Large intestine (tissue), 3 donors: ENCODE measurements around the gene ATP5PB. TPM values are rescaled to one million over a fixed set of nuclear protein-coding genes. Genes with fewer than 3 reads are reported as not detected.

ENCODE experiments used
- DNase-seq, 2 donors: peaks; one replicate each; pipeline versions ENCODE4 v3.0.0 to v3.0.0-alpha.2; 2013
- H3K27ac ChIP-seq: one replicate; pipeline ENCODE4 v1.5.1; 2013; ENCODE audit warnings: low read length
- H3K27me3 ChIP-seq: 2 replicates; pipeline ENCODE4 v1.6.1; 2013; ENCODE audit warnings: low read length; ENCODE audit not compliant: control insufficient read depth, insufficient read depth
- H3K36me3 ChIP-seq: 2 replicates; pipeline ENCODE4 v1.6.1; 2013; ENCODE audit warnings: low read length; ENCODE audit not compliant: control insufficient read depth, insufficient read depth
- H3K4me1 ChIP-seq: one replicate; pipeline ENCODE4 v1.6.1; 2013; ENCODE audit warnings: low read length; ENCODE audit not compliant: control insufficient read depth, insufficient read depth
- H3K4me3 ChIP-seq: one replicate; pipeline ENCODE4 v1.5.1; 2013; ENCODE audit warnings: low read length
- H3K9me3 ChIP-seq: one replicate; pipeline ENCODE4 v1.6.1; 2013; ENCODE audit warnings: mild to moderate bottlenecking, low read depth, low read length, moderate library complexity; ENCODE audit not compliant: control insufficient read depth
- WGBS: methylation state at CpG from one replicate; pipeline ENCODE4 v1.1.5; 2013; ENCODE audit warnings: low lambda C conversion rate; ENCODE audit not compliant: insufficient coverage; 5-methylcytosine and 5-hydroxymethylcytosine counted together
- polyA plus RNA-seq: library from polyadenylated mRNA; unstranded; fragments of 120-200 nt; gene quantifications from one replicate; pipeline ENCODE4 v1.2.1, GENCODE V29; 2013

The ATP5PB gene
- polyA plus RNA-seq, 1 donor: 333 TPM

- Histone ChIP-seq H3K27ac (no peak overlapping the region), H3K36me3 (peaks cover 64% of the 10 kb centered on the region), H3K4me1 (peaks cover 15% of the 10 kb centered on the region), H3K4me3 (no peak overlapping the region), H3K27me3 (no peaks in the 10 kb centered on the region), H3K9me3 (peaks cover 3% of the 10 kb centered on the region)
- DNase-seq: no peak
- WGBS: 95% methylated on average over 2 of the region's 3 CpGs
These were observed 5.2 kb upstream of the ATP5PB start for GRCh38 chr1:111444031-111444430.

GRCh38 chr1:111446546-111446945, 2.7 kb upstream of the ATP5PB start:
- peaks cover 45% of the 10 kb centered on the region for H3K36me3 ChIP-seq
- peaks cover 3% of the 10 kb centered on the region for H3K9me3 ChIP-seq
- DNase-seq: no peak
- H3K27me3 ChIP-seq: no peaks in the 10 kb centered on the region
- peaks cover 20% of the 10 kb centered on the region for H3K4me1 ChIP-seq
- no peak overlapping the region for H3K4me3 ChIP-seq
- peak overlapping the region; percentile 55 for H3K27ac ChIP-seq
- WGBS: 48% methylated on average over 3 of the region's 4 CpGs

- DNase-seq: peak; percentile 25 to 81
- H3K36me3 ChIP-seq: peaks cover 43% of the 10 kb centered on the region
- no peaks in the 10 kb centered on the region for H3K27me3 ChIP-seq
- peak overlapping the region; percentile 86 for H3K4me3 ChIP-seq
- peaks cover 22% of the 10 kb centered on the region for H3K4me1 ChIP-seq
- peak overlapping the region; percentile 55 for H3K27ac ChIP-seq
- peaks cover 3% of the 10 kb centered on the region for H3K9me3 ChIP-seq
- 0% methylated on average over 1 of the region's 4 CpGs for WGBS
These were observed 2.0 kb upstream of the ATP5PB start for GRCh38 chr1:111446967-111447892.

- peaks cover 31% of the 10 kb centered on the region for H3K36me3 ChIP-seq
- no peaks in the 10 kb centered on the region for H3K27me3 ChIP-seq
- DNase-seq: no peak
- H3K27ac ChIP-seq: peak overlapping the region; percentile 55
- H3K4me3 ChIP-seq: peak overlapping the region; percentile 86
- WGBS: no CpG with 5 or more reads among the region's 25 CpGs
- H3K9me3 ChIP-seq: peaks cover 3% of the 10 kb centered on the region
- peaks cover 22% of the 10 kb centered on the region for H3K4me1 ChIP-seq
These were observed 764 bp upstream of the ATP5PB start for GRCh38 chr1:111448482-111448917.

- no CpG with 5 or more reads among the region's 8 CpGs for WGBS
- peak overlapping the region; percentile 59 for H3K27ac ChIP-seq
- peaks cover 22% of the 10 kb centered on the region for H3K4me1 ChIP-seq
- H3K4me3 ChIP-seq: peak overlapping the region; percentile 86
- peaks cover 3% of the 10 kb centered on the region for H3K9me3 ChIP-seq
- H3K27me3 ChIP-seq: no peaks in the 10 kb centered on the region
- peaks cover 32% of the 10 kb centered on the region for H3K36me3 ChIP-seq
- DNase-seq: no peak
These were observed 396 bp downstream of the ATP5PB start for GRCh38 chr1:111449703-111450017.

GRCh38 chr1:111450185-111450584, 921 bp downstream of the ATP5PB start:
- no CpG with 5 or more reads among the region's 3 CpGs for WGBS
- no peaks in the 10 kb centered on the region for H3K27me3 ChIP-seq
- peaks cover 3% of the 10 kb centered on the region for H3K9me3 ChIP-seq
- no peak for DNase-seq
- peak overlapping the region; percentile 86 for H3K4me3 ChIP-seq
- no peak overlapping the region for H3K27ac ChIP-seq
- H3K4me1 ChIP-seq: peaks cover 22% of the 10 kb centered on the region
- H3K36me3 ChIP-seq: peaks cover 28% of the 10 kb centered on the region

- Histone ChIP-seq H3K27ac (no peak overlapping the region), H3K27me3 (no peaks in the 10 kb centered on the region), H3K4me1 (peaks cover 12% of the 10 kb centered on the region), H3K36me3 (peaks cover 37% of the 10 kb centered on the region), H3K4me3 (no peak overlapping the region), H3K9me3 (peaks cover 3% of the 10 kb centered on the region)
- 80% methylated on average over 2 of the region's 3 CpGs for WGBS
- DNase-seq: no peak
These were observed 3.3 kb downstream of the ATP5PB start for GRCh38 chr1:111452581-111452980.

GRCh38 chr1:111453706-111454105, 4.4 kb downstream of the ATP5PB start:
- peaks cover 7% of the 10 kb centered on the region for H3K4me1 ChIP-seq
- no peaks in the 10 kb centered on the region for H3K27me3 ChIP-seq
- no peak for DNase-seq
- no peak overlapping the region for H3K27ac ChIP-seq
- WGBS: 78% methylated on average over 1 of the region's 3 CpGs
- no peak overlapping the region for H3K4me3 ChIP-seq
- peaks cover 48% of the 10 kb centered on the region for H3K36me3 ChIP-seq
- peaks cover 2% of the 10 kb centered on the region for H3K9me3 ChIP-seq

- H3K27ac ChIP-seq: no peak overlapping the region
- DNase-seq: no peak
- 50% methylated on average over 1 of the region's 5 CpGs for WGBS
- no peak overlapping the region for H3K4me3 ChIP-seq
- H3K4me1 ChIP-seq: peaks cover 7% of the 10 kb centered on the region
- H3K27me3 ChIP-seq: no peaks in the 10 kb centered on the region
- peaks cover 59% of the 10 kb centered on the region for H3K36me3 ChIP-seq
- H3K9me3 ChIP-seq: no peaks in the 10 kb centered on the region
These were observed 5.8 kb downstream of the ATP5PB start for GRCh38 chr1:111454859-111455641.

GRCh38 chr1:111455642-111456031, 6.4 kb downstream of the ATP5PB start:
- Histone ChIP-seq H3K4me1 (peaks cover 4% of the 10 kb centered on the region), H3K27ac (no peak overlapping the region), H3K9me3 (no peaks in the 10 kb centered on the region), H3K36me3 (peaks cover 62% of the 10 kb centered on the region), H3K4me3 (no peak overlapping the region), H3K27me3 (no peaks in the 10 kb centered on the region)
- WGBS: 90% methylated on average over 3 of the region's 3 CpGs
- no peak for DNase-seq
